HG03432 (cell line): ENCODE data around the gene APOBR.
"Not testable (repeated sequence)": the region's sequence is repeated elsewhere in the genome, so short reads cannot be mapped to it uniquely, and the experiment has no call there.

Experiments
- ATAC-seq: cut with Tn5 transposase; IDR thresholded peaks from one replicate; pipeline ENCODE4 v1.9.1; 2021; ENCODE audit warnings: mild to moderate bottlenecking, moderate library complexity; ENCODE audit not compliant: unreplicated experiment

The APOBR gene

GRCh38 chr16:28526201-28527099 lies 32.0 kb downstream of the APOBR start:
- no peak for ATAC-seq

- ATAC-seq = not testable (repeated sequence)
These were observed 32.8 kb downstream of the APOBR start for GRCh38 chr16:28527100-28527785.

- no peak for ATAC-seq
These were observed 33.5 kb downstream of the APOBR start for GRCh38 chr16:28527985-28528384.

- ATAC-seq = no peak
These were observed 34.0 kb downstream of the APOBR start for GRCh38 chr16:28528463-28528867.

- ATAC-seq = no peak
These were observed 34.7 kb downstream of the APOBR start for GRCh38 chr16:28529124-28529523.

- no peak for ATAC-seq
These were observed 37.6 kb downstream of the APOBR start for GRCh38 chr16:28531777-28532744.

- ATAC-seq = no peak
These were observed 38.7 kb downstream of the APOBR start for GRCh38 chr16:28532940-28533647.

GRCh38 chr16:28534542-28535373 lies 40.3 kb downstream of the APOBR start:
- ATAC-seq = no peak

GRCh38 chr16:28537076-28537475 lies 42.6 kb downstream of the APOBR start:
- no peak for ATAC-seq

- no peak for ATAC-seq
These were observed 43.7 kb downstream of the APOBR start for GRCh38 chr16:28537964-28538732.

- ATAC-seq = no peak
These were observed 44.5 kb downstream of the APOBR start, which contains the start of gene NUPR1 for GRCh38 chr16:28538733-28539596. Gene NUPR1, minus strand, starts transcription at chr16:28538974. Its CDS starts 67 bp downstream, at chr16:28538907.

GRCh38 chr16:28540346-28540745 lies 45.9 kb downstream of the APOBR start:
- no peak for ATAC-seq

GRCh38 chr16:28542646-28543045 lies 48.2 kb downstream of the APOBR start:
- no peak for ATAC-seq

- no peak for ATAC-seq
These were observed 48.6 kb downstream of the APOBR start for GRCh38 chr16:28543072-28543471.

GRCh38 chr16:28544998-28545397 lies 50.6 kb downstream of the APOBR start:
- ATAC-seq = no peak

GRCh38 chr16:28545964-28546363 lies 51.5 kb downstream of the APOBR start:
- not testable (repeated sequence) for ATAC-seq

- ATAC-seq = no peak
These were observed 52.2 kb downstream of the APOBR start for GRCh38 chr16:28546626-28547025.
